HG03565 (cell line): Measurements from ENCODE around the gene DAB2.

Source experiments
- ATAC-seq: cut with Tn5 transposase; IDR thresholded peaks from one replicate; pipeline ENCODE4 v1.9.1; 2021; ENCODE audit warnings: mild to moderate bottlenecking, moderate library complexity; ENCODE audit not compliant: unreplicated experiment

Gene DAB2

GRCh38 chr5:39448506-39449128 is 23.8 kb upstream of the DAB2 start:
- ATAC-seq = no peak

GRCh38 chr5:39447968-39448367 is 23.2 kb upstream of the DAB2 start:
- ATAC-seq = no peak

- no peak for ATAC-seq
Measured at GRCh38 chr5:39447059-39447458, 22.3 kb upstream of the DAB2 start.

GRCh38 chr5:39446231-39446630 is 21.5 kb upstream of the DAB2 start:
- ATAC-seq = no peak

GRCh38 chr5:39443911-39444310 is 19.1 kb upstream of the DAB2 start:
- no peak for ATAC-seq

GRCh38 chr5:39442991-39443390 is 18.2 kb upstream of the DAB2 start:
- ATAC-seq = no peak

- ATAC-seq = no peak
Measured at GRCh38 chr5:39441838-39442237, 17.1 kb upstream of the DAB2 start.

GRCh38 chr5:39440958-39441624 is 16.3 kb upstream of the DAB2 start:
- ATAC-seq = no peak

- no peak for ATAC-seq
Measured at GRCh38 chr5:39440192-39440957, 15.6 kb upstream of the DAB2 start.

- no peak for ATAC-seq
Measured at GRCh38 chr5:39439582-39440162, 14.9 kb upstream of the DAB2 start.

- ATAC-seq = no peak
Measured at GRCh38 chr5:39437467-39437866, 12.7 kb upstream of the DAB2 start.

GRCh38 chr5:39433848-39434247 is 9.1 kb upstream of the DAB2 start:
- no peak for ATAC-seq

- no peak for ATAC-seq
Measured at GRCh38 chr5:39432696-39433530, 8.1 kb upstream of the DAB2 start.

GRCh38 chr5:39430461-39430860 is 5.7 kb upstream of the DAB2 start:
- no peak for ATAC-seq

- ATAC-seq = no peak
Measured at GRCh38 chr5:39428640-39429039, 3.9 kb upstream of the DAB2 start.

- no peak for ATAC-seq
Measured at GRCh38 chr5:39427633-39428032, 2.9 kb upstream of the DAB2 start.

GRCh38 chr5:39427229-39427628 is 2.4 kb upstream of the DAB2 start:
- ATAC-seq = no peak

GRCh38 chr5:39426746-39427105 is 1.9 kb upstream of the DAB2 start:
- ATAC-seq = no peak

- no peak for ATAC-seq
Measured at GRCh38 chr5:39426051-39426745, 1.4 kb upstream of the DAB2 start.

- no peak for ATAC-seq
Measured at GRCh38 chr5:39423331-39423751, 1.4 kb downstream of the DAB2 start.
